MM.1S (cell line): ENCODE measurements around the gene DUSP18.

Experiments used
- DNase-seq: peaks from one replicate; pipeline ENCODE4 v3.0.0-alpha.2; 2015
- H2AFZ ChIP-seq: fragments of 300-600 bp; sonication (generic); 2 replicates; pipeline ENCODE4 v1.6.0; 2016; ENCODE audit warnings: antibody characterized with exemption, low read length
- H3F3A ChIP-seq: fragments of 300-600 bp; sonication (generic); 2 replicates; pipeline ENCODE4 v1.6.1; 2016; ENCODE audit warnings: mild to moderate bottlenecking, antibody characterized with exemption, low read length, moderate library complexity, mixed read lengths; ENCODE audit not compliant: insufficient read depth
- H3K27ac ChIP-seq: fragments of 300-600 bp; sonication (generic); 2 replicates; pipeline ENCODE4 v1.5.1; 2016; ENCODE audit warnings: mild to moderate bottlenecking, low read length
- H3K27me3 ChIP-seq: fragments of 300-600 bp; sonication (generic); replicated peaks from 2 replicates; pipeline ENCODE4 v1.6.0; 2016; ENCODE audit warnings: low read length; ENCODE audit not compliant: insufficient read depth
- H3K36me3 ChIP-seq: fragments of 300-600 bp; sonication (generic); replicated peaks from 2 replicates; pipeline ENCODE4 v1.6.1; 2016; ENCODE audit warnings: mild to moderate bottlenecking, low read length, mixed read lengths; ENCODE audit not compliant: insufficient read depth
- H3K4me1 ChIP-seq: fragments of 300-600 bp; sonication (generic); 2 replicates; pipeline ENCODE4 v1.6.1; 2016; ENCODE audit warnings: low read length, mixed read lengths
- H3K4me2 ChIP-seq: fragments of 300-600 bp; sonication (generic); 2 replicates; pipeline ENCODE4 v1.6.0; 2016; ENCODE audit warnings: low read depth, low read length
- H3K4me3 ChIP-seq: fragments of 300-600 bp; sonication (generic); 2 replicates; pipeline ENCODE4 v1.5.1; 2016; ENCODE audit warnings: low read length, mixed read lengths
- H3K79me2 ChIP-seq: fragments of 300-600 bp; sonication (generic); 2 replicates; pipeline ENCODE4 v1.6.1; 2016; ENCODE audit warnings: mixed run types, low read length, mixed read lengths
- H3K9ac ChIP-seq: fragments of 300-600 bp; sonication (generic); 2 replicates; pipeline ENCODE4 v1.6.1; 2016; ENCODE audit warnings: low read length, mixed read lengths
- H3K9me2 ChIP-seq: fragments of 300-600 bp; sonication (generic); replicated peaks from 2 replicates; pipeline ENCODE4 v1.6.1; 2016; ENCODE audit warnings: mild to moderate bottlenecking, low read length, mixed read lengths; ENCODE audit not compliant: insufficient read depth
- H3K9me3 ChIP-seq: fragments of 300-600 bp; sonication (generic); replicated peaks from 2 replicates; pipeline ENCODE4 v1.6.1; 2016; ENCODE audit warnings: mild to moderate bottlenecking, low read length, mixed read lengths; ENCODE audit not compliant: insufficient read depth
- H4K20me1 ChIP-seq: fragments of 300-600 bp; sonication (generic); 2 replicates; pipeline ENCODE4 v1.6.1; 2016; ENCODE audit warnings: mild to moderate bottlenecking, low read length, moderate library complexity, mixed read lengths; ENCODE audit not compliant: insufficient read depth
- EZH2 ChIP-seq: fragments of 300-600 bp; sonication (generic); optimal IDR thresholded peaks from 2 replicates; pipeline ENCODE3; 2017; ENCODE audit warnings: low read depth, mild to moderate bottlenecking, antibody characterized with exemption, low read length, mixed read lengths
- EZH2phosphoT487 ChIP-seq: fragments of 300-600 bp; sonication (generic); IDR thresholded peaks from 2 replicates; pipeline ENCODE4 v1.6.1; 2018; ENCODE audit warnings: antibody characterized with exemption, low read length
- TF ChIP-seq, protein P1 (sequence below): fragments of 300-600 bp; sonication (generic); IDR thresholded peaks from 2 replicates; pipeline ENCODE4 v1.5.1; 2016; ENCODE audit warnings: antibody characterized with exemption, low read length, mixed read lengths

The DUSP18 gene

DNA sequence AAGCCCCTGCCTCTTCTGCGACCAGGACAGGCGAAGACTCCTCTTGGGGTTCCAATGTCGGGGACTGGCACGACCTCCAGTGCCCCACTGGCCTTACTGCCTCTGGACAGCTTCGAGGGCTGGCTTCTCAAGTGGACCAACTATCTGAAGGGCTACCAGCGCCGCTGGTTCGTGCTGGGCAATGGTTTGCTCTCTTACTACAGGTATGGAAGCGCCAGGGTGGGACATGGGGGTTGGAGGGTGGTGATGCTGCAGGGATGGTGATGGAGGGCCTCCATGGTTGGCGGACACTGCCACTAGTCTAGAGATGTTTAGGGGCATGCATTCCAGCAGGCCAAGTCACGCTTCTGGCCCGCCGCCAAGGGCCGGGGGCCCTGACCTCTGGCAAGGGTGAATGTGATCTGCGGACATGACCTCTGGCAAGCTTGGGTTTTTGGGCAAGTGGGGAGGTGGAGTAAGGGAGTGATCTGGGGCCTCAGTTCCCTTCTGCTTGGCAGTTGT lies 27.7 kb upstream of the DUSP18 start:
- no peaks in the 10 kb centered on the region for H3K27me3 ChIP-seq
- H3F3A ChIP-seq, result no peaks in the 10 kb centered on the region
- H3K4me3 ChIP-seq, result peak overlapping the region; percentile 63
- H3K4me1 ChIP-seq, result no peaks in the 10 kb centered on the region
- no peak overlapping the region for H3K9ac ChIP-seq
- H3K79me2 ChIP-seq, result no peaks in the 10 kb centered on the region
- peak overlapping the region; percentile 59; the same call in 1 of the 2 replicates for H3K4me2 ChIP-seq
- no peaks in the 10 kb centered on the region for H4K20me1 ChIP-seq
- H2AFZ ChIP-seq, result no peak overlapping the region; the same call in 1 of the 2 replicates
- no peaks in the 10 kb centered on the region for H3K9me2 ChIP-seq
- H3K27ac ChIP-seq, result no peak overlapping the region
- H3K9me3 ChIP-seq, result no peaks in the 10 kb centered on the region
- DNase-seq, result no peak
- TF ChIP-seq EZH2, result no peak
- TF ChIP-seq, protein P1, sequence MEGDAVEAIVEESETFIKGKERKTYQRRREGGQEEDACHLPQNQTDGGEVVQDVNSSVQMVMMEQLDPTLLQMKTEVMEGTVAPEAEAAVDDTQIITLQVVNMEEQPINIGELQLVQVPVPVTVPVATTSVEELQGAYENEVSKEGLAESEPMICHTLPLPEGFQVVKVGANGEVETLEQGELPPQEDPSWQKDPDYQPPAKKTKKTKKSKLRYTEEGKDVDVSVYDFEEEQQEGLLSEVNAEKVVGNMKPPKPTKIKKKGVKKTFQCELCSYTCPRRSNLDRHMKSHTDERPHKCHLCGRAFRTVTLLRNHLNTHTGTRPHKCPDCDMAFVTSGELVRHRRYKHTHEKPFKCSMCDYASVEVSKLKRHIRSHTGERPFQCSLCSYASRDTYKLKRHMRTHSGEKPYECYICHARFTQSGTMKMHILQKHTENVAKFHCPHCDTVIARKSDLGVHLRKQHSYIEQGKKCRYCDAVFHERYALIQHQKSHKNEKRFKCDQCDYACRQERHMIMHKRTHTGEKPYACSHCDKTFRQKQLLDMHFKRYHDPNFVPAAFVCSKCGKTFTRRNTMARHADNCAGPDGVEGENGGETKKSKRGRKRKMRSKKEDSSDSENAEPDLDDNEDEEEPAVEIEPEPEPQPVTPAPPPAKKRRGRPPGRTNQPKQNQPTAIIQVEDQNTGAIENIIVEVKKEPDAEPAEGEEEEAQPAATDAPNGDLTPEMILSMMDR, result no peak
- TF ChIP-seq EZH2phosphoT487, result no peak
- H3K36me3 ChIP-seq, result no peaks in the 10 kb centered on the region

DNA sequence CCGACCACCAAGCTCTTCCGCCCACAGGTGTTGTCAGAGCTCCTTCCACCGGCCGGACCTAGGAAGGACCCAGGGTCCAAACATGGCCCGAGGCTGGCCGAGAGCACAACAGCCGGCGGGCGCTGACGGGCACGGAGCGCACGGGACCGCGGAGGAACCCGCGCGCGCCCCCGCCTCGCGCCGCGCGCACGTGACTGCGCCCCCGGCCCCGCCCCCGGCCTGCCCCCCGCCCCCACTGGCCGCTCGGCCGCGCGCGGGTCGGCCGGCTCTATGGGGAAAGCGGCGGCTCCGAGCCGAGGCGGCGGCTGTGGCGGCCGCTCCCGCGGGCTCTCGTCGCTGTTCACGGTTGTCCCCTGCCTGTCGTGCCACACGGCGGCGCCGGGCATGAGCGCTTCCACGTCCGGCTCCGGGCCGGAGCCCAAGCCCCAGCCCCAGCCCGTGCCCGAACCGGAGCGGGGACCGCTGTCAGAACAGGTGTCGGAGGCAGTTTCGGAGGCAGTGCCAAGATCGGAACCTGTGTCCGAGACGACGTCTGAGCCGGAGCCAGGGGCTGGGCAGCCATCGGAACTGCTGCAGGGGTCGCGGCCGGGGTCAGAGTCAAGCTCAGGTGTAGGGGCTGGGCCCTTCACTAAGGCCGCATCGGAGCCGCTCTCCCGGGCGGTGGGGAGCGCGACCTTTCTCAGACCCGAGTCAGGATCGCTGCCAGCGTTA lies 27.1 kb upstream of the DUSP18 start, which contains the start of gene OSBP2:
Gene OSBP2, plus strand, starts transcription at position 235 of the 711 bp plus-strand sequence. Its CDS starts 36 bp downstream, at position 271.
- Histone ChIP-seq H3K79me2 (no peaks in the 10 kb centered on the region), H3K27me3 (no peaks in the 10 kb centered on the region), H3K27ac (peak within 1 kb of the TSS; percentile 25; the same call in 1 of the 2 replicates), H4K20me1 (no peaks in the 10 kb centered on the region), H3K4me1 (no peaks in the 10 kb centered on the region), H3K9ac (peak within 1 kb of the TSS; percentile 49; the same call in 1 of the 2 replicates), H3K36me3 (no peaks in the 10 kb centered on the region), H3K4me3 (peak within 1 kb of the TSS; percentile 76), H3K9me3 (no peaks in the 10 kb centered on the region), H2AFZ (peak within 1 kb of the TSS; percentile 85), H3K4me2 (peak within 1 kb of the TSS; percentile 73), H3F3A (no peaks in the 10 kb centered on the region), H3K9me2 (no peaks in the 10 kb centered on the region)
- DNase-seq, result peak; percentile 34
- no peak for TF ChIP-seq EZH2phosphoT487

DNA sequence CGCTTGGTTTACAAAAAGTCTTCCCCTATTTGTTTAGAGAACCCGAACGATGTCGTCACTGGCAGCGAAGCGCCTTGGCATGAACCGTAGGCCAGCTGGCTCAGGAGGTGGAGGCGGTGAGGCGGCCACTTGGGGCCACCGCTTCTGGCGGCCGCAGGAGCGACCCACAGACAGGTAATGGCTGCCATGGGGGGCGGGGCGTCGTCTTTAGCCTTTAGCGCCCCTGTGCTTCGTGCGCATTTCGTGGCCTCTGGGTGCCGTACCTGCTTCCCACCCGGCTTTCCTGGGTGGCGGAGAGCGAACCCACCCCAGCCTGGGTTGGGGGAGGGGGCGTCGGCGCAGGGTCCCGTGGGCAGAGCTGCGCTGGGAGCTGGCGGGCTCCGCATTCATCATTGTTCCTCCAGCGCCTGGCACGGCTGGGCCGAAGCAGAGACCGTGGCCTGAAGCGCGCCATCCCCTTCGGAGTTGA lies 26.5 kb upstream of the DUSP18 start:
- Histone ChIP-seq H3K4me3 (peak overlapping the region; percentile 76), H2AFZ (peak overlapping the region; percentile 40), H3F3A (no peaks in the 10 kb centered on the region), H3K36me3 (no peaks in the 10 kb centered on the region), H3K9ac (peak overlapping the region; percentile 49; the same call in 1 of the 2 replicates), H3K79me2 (no peaks in the 10 kb centered on the region), H4K20me1 (no peaks in the 10 kb centered on the region), H3K9me2 (no peaks in the 10 kb centered on the region), H3K4me1 (no peaks in the 10 kb centered on the region), H3K9me3 (no peaks in the 10 kb centered on the region), H3K27ac (peak overlapping the region; percentile 25; the same call in 1 of the 2 replicates), H3K4me2 (peak overlapping the region; percentile 73), H3K27me3 (no peaks in the 10 kb centered on the region)
- TF ChIP-seq EZH2 (no peak), EZH2phosphoT487 (no peak)
- TF ChIP-seq, protein P1, result no peak
- peak; percentile 58 for DNase-seq

DNA sequence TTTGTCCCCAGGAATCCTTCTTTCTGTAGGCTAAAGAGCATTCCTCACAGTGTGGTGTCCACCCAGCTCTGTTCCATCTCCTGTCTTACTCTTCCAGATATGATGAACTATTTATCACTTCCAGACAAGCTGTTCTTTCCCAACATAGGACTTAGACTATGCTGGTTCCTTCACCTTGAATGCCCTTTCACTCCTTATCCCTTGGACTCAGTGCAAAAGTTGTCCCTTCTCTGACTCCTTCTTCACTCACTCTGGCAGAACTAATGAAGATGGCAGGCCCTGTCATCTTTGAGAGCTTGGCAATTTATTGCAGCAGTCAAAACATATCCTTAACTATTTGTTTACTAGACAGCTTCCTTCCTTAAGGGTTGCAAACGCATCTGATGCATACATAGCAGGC lies 23.5 kb upstream of the DUSP18 start:
- Histone ChIP-seq H3K27ac (no peak overlapping the region), H3K36me3 (no peaks in the 10 kb centered on the region), H3K79me2 (no peaks in the 10 kb centered on the region), H2AFZ (no peak overlapping the region), H3F3A (no peaks in the 10 kb centered on the region), H3K9me3 (no peaks in the 10 kb centered on the region), H3K9ac (no peak overlapping the region), H3K4me3 (no peak overlapping the region), H3K27me3 (no peaks in the 10 kb centered on the region), H3K9me2 (no peaks in the 10 kb centered on the region), H3K4me2 (no peak overlapping the region), H3K4me1 (no peaks in the 10 kb centered on the region), H4K20me1 (no peaks in the 10 kb centered on the region)
- DNase-seq, result no peak
- TF ChIP-seq EZH2, result no peak
- TF ChIP-seq, protein P1, result no peak
- no peak for TF ChIP-seq EZH2phosphoT487
